Gastroesophageal sphincter (tissue), 4 donors: ENCODE measurements around the gene TNFRSF18. TPM values are rescaled to one million over a fixed set of nuclear protein-coding genes. Genes with fewer than 3 reads are reported as not detected.
A peak's percentile ranks its signal among the peaks of the same experiment; 100 is the strongest.

Experiments used
- ATAC-seq: fragments of 150-250 bp; one replicate; pipeline ENCODE4 v1.9.1; 2016; ENCODE audit warnings: mild to moderate bottlenecking, moderate library complexity
- H3K27ac ChIP-seq, 4 donors: fragments of 200-600 bp; sonication (generic) in 3 of 4; 1 replicate in 3 of 4; 2 replicates in 1 of 4; pipeline ENCODE4 v1.5.1; 2016 to 2019
- H3K27me3 ChIP-seq: fragments of 200-600 bp; sonication (generic); one replicate; pipeline ENCODE4 v1.5.1; 2019
- H3K36me3 ChIP-seq, 2 donors: fragments of 200-600 bp; sonication (generic); one replicate each; pipeline ENCODE4 v1.5.1; 2019; ENCODE audit warnings: control low read depth in 1 of 2
- H3K4me1 ChIP-seq, 3 donors: fragments of 200-600 bp; sonication (generic); 1 replicate in 2 of 3; 2 replicates in 1 of 3; pipeline ENCODE4 v1.5.1; 2016 to 2019; ENCODE audit warnings: control low read depth in 2 of 3
- H3K4me3 ChIP-seq, 2 donors: fragments of 200-600 bp; sonication (generic); one replicate each; pipeline ENCODE4 v1.5.1; 2019; ENCODE audit warnings: mild to moderate bottlenecking in 1 of 2, moderate library complexity in 1 of 2
- H3K9me3 ChIP-seq, 3 donors: fragments of 200-600 bp; sonication (generic); one replicate each; pipeline ENCODE4 v1.5.1; 2017 to 2019; ENCODE audit warnings: control low read depth in 2 of 3
- CTCF ChIP-seq, 4 experiments: fragments of 200-600 bp in 2 of 4; fragments of 450-650 bp in 2 of 4; sonication (generic) in 1 of 4; IDR thresholded peaks; one replicate each; pipeline ENCODE4 v1.5.1; 2017 to 2019; ENCODE audit warnings: antibody characterized with exemption in 4 of 4, mild to moderate bottlenecking in 2 of 4, moderate library complexity in 2 of 4
- EP300 ChIP-seq: sonication (generic); formaldehyde crosslinking; IDR thresholded peaks from one replicate; pipeline ENCODE4 v1.6.1; 2017; ENCODE audit warnings: antibody characterized with exemption, mild to moderate bottlenecking
- POLR2A ChIP-seq, 2 donors: fragments of 450-650 bp; IDR thresholded peaks; one replicate each; pipeline ENCODE4 v1.6.1; 2017; ENCODE audit warnings: antibody characterized with exemption in 2 of 2, mild to moderate bottlenecking in 2 of 2, moderate library complexity in 1 of 2
- POLR2AphosphoS5 ChIP-seq: sonication (generic); formaldehyde crosslinking; IDR thresholded peaks from one replicate; pipeline ENCODE4 v1.6.1; 2017; ENCODE audit warnings: antibody characterized with exemption
- WGBS, 2 donors: methylation state at CpG; one replicate each; pipeline ENCODE4 v1.1.5; 2018; ENCODE audit warnings: low coverage in 1 of 2; 5-methylcytosine and 5-hydroxymethylcytosine counted together
- total RNA-seq, 4 donors: library from RNA; depleted of rRNA; stranded (reverse); fragments of >200 nt; gene quantifications; one replicate each; pipeline ENCODE4 v1.1.0, GENCODE V29; 2016

Gene TNFRSF18
- total RNA-seq: 1 to 10 TPM in 1 of 4 donors, under 1 TPM in 1, not detected in 2; 0.35 to 2.2 TPM

- no peaks in the 10 kb centered on the region for H3K9me3 ChIP-seq
- peak within 1 kb of the TSS in 1 of 2 donors; percentile 30 for H3K4me3 ChIP-seq
- no peak for TF ChIP-seq POLR2AphosphoS5
- no peak for TF ChIP-seq EP300
- no peak for TF ChIP-seq POLR2A (IDR thresholded peaks at IDR 0.05)
- TF ChIP-seq CTCF (IDR thresholded peaks at IDR 0.05): no peak
- no CpG with 5 or more reads among the region's 49 CpGs for WGBS, 2 donors
- H3K4me1 ChIP-seq: peaks cover 0 to 32% (median 6%) of the 10 kb centered on the region in 3 donors
- H3K27me3 ChIP-seq: peaks cover 69% of the 10 kb centered on the region
- no peaks in the 10 kb centered on the region for H3K36me3 ChIP-seq
- H3K27ac ChIP-seq: no peak within 1 kb of the TSS
- ATAC-seq: no peak
Measured at GRCh38 chr1:1206376-1206965, at the start of gene TNFRSF18. TNFRSF18 (minus strand) TSS chr1:1206592; CDS start chr1:1206571, 21 bp downstream.

- no peak for TF ChIP-seq POLR2A (IDR thresholded peaks at IDR 0.05)
- no peak for TF ChIP-seq CTCF (IDR thresholded peaks at IDR 0.05)
- TF ChIP-seq EP300: no peak
- no peak for TF ChIP-seq POLR2AphosphoS5
- Histone ChIP-seq H3K4me3 (no peak overlapping the region), H3K4me1 (no peaks in the 10 kb centered on the region), H3K36me3 (peaks cover 0 to 97% of the 10 kb centered on the region in 2 donors), H3K9me3 (no peaks in the 10 kb centered on the region), H3K27me3 (no peaks in the 10 kb centered on the region), H3K27ac (no peak overlapping the region)
- 75 to 100% methylated on average over 1 to 2 of the region's 10 CpGs for WGBS, 2 donors
- no peak for ATAC-seq
Measured at GRCh38 chr1:1255611-1256010, 49.2 kb upstream of the TNFRSF18 start.

- Histone ChIP-seq H3K4me3 (no peak overlapping the region), H3K27me3 (no peaks in the 10 kb centered on the region), H3K9me3 (no peaks in the 10 kb centered on the region), H3K4me1 (no peaks in the 10 kb centered on the region), H3K27ac (no peak overlapping the region), H3K36me3 (peaks cover 0 to 94% of the 10 kb centered on the region in 2 donors)
- TF ChIP-seq CTCF (IDR thresholded peaks at IDR 0.05) (no peak), POLR2A (IDR thresholded peaks at IDR 0.05) (no peak), EP300 (no peak)
- ATAC-seq: no peak
- 98% methylated on average over 8 of the region's 26 CpGs; no CpG with 5 or more reads in 1 of the 2 donors for WGBS, 2 donors
Measured at GRCh38 chr1:1255078-1255477, 48.7 kb upstream of the TNFRSF18 start.

GRCh38 chr1:1254667-1254998, 48.2 kb upstream of the TNFRSF18 start:
- no peaks in the 10 kb centered on the region for H3K27me3 ChIP-seq
- no peaks in the 10 kb centered on the region for H3K9me3 ChIP-seq
- WGBS, 2 donors: 86% methylated on average over 3 of the region's 21 CpGs; no CpG with 5 or more reads in 1 of the 2 donors
- peaks cover 0 to 90% of the 10 kb centered on the region in 2 donors for H3K36me3 ChIP-seq
- ATAC-seq: no peak
- H3K4me1 ChIP-seq: no peaks in the 10 kb centered on the region
- TF ChIP-seq EP300 (no peak), POLR2A (IDR thresholded peaks at IDR 0.05) (no peak), POLR2AphosphoS5 (no peak), CTCF (IDR thresholded peaks at IDR 0.05) (no peak)
- no peak overlapping the region for H3K4me3 ChIP-seq
- no peak overlapping the region for H3K27ac ChIP-seq

GRCh38 chr1:1253972-1254666, 47.7 kb upstream of the TNFRSF18 start:
- TF ChIP-seq EP300: no peak
- no peak for TF ChIP-seq CTCF (IDR thresholded peaks at IDR 0.05)
- TF ChIP-seq POLR2A (IDR thresholded peaks at IDR 0.05): no peak
- no peak for TF ChIP-seq POLR2AphosphoS5
- Histone ChIP-seq H3K9me3 (no peaks in the 10 kb centered on the region), H3K27ac (no peak overlapping the region), H3K27me3 (no peaks in the 10 kb centered on the region), H3K36me3 (peaks cover 0 to 85% of the 10 kb centered on the region in 2 donors), H3K4me3 (no peak overlapping the region), H3K4me1 (no peaks in the 10 kb centered on the region)
- WGBS, 2 donors: 87 to 94% methylated on average over 6 to 11 of the region's 50 CpGs
- no peak for ATAC-seq
